Fibroblast of skin of left quadriceps (primary cell): ENCODE results near the gene CREG1.
"Not testable (repeated sequence)": the region's sequence is repeated elsewhere in the genome, so short reads cannot be mapped to it uniquely, and the experiment has no call there.

Experiments used
- DNase-seq, 2 experiments: peaks; one replicate each; pipeline ENCODE4 v3.0.0-alpha.2; 2013; ENCODE audit warnings: low read depth in 2 of 2

Gene CREG1

DNA sequence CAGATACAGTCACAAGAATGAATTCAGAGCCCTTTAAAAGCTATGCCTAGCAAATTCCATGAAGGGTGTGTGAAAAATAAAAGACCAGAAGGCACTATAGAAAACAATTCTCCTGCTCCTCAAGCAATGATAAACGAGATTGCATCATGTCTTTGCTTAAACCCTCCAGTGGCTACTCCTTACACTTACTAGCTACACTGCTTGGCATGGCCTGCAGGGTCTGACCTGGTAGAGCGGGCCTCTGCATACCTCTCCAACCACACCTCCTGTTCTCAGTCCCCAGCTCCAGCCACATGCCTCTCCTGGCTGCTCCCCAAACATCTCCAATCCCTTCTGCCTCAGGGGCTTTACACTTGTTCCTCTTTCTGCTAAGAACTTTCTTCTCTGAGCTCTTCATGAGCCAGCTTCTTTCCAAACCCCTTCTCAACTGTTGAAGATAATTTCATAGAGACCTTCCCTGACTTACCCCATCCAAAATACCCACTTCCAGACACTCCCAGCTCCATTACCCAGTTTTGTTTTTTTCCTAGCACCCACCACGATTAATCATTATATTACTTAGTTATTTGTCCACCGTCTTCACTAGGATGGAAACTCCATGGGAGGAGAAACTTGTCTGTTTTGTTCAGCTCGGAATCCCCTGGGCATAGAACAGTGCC is 11.2 kb upstream of the CREG1 start:
- no peak for DNase-seq

- DNase-seq = no peak
These were observed 10.2 kb upstream of the CREG1 start for GRCh38 chr1:167563579-167564246.

GRCh38 chr1:167562702-167563101 is 9.1 kb upstream of the CREG1 start:
- DNase-seq = peak in 1 of 2 experiments; percentile 6

DNA sequence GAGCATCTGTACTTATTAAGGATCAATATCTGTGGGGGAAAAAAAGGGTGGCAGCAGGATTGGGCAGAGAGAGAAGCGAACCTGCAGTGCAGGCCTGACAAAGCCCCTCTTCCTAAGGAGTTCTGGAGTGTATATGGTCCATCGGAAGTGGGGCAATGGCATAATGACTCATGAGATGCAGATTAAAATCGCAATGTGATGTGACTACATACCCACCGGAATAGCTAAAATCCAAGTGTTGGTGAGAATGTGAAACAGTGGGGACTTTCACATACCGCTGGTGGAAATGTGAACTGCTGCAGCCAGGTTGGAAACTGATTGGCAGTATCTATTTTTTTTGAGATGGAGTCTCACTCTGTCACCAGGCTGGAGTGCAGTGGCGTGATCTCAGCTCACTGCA is 8.2 kb upstream of the CREG1 start:
- no peak for DNase-seq

DNA sequence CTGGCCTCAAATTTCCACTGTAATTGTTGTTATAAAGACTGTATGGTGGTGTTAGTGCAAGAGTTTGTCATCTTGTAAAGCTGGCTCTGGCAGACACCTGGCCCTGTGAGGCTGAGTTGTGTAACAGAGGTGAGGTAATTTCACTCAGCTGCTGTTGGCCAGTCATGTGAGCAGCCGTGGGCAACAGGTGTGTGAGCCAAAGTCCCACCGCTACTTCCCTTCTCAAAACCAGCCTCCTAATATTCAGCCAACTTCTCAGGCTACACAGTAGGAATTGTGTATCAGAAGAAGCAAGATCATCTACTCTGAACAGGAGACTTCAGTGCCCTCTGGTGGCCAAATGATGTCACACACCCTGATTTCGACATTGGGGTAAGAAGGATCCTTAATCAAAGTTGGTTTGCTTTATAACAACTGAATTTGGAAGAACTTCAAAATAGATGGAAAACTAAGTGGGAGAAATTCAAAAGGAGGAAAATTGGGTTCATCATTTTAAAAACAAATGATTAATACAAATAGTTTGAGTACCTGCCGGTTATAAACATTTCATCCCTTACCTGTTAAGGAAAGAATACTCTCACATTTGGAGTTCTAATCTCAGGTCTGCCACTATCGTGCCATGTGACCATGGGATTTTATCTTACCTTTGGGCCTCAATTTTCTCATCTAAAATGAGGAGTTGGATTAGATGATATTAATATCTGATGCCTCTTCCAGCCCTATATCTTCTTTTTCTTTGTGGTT is 2.6 kb upstream of the CREG1 start:
- DNase-seq = no peak

GRCh38 chr1:167555072-167555471 is 1.5 kb upstream of the CREG1 start:
- not testable (repeated sequence) for DNase-seq

- no peak for DNase-seq
These were observed 642 bp upstream of the CREG1 start for GRCh38 chr1:167554028-167554779.

GRCh38 chr1:167551362-167551761 is 2.2 kb downstream of the CREG1 start:
- DNase-seq = no peak

GRCh38 chr1:167548059-167548932 is 5.3 kb downstream of the CREG1 start:
- DNase-seq = no peak

DNA sequence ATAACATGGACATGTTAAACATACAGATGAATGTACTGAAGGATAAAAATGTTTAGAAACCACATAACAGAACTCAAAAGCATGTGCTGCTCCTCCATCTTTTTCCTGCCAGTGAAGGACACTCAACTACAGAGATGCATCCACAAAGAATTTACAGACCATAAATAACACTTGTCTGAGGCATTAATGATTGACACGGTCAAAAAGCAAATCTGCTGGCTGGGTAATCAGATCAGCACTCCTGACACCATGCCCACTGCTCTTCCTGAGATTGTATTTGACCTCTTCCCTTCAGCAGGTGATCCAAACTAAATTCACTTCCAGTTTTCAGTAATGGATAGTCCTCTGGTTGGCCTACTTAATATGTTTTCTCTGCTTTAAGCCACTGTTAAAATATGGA is 6.6 kb downstream of the CREG1 start:
- DNase-seq = no peak

DNA sequence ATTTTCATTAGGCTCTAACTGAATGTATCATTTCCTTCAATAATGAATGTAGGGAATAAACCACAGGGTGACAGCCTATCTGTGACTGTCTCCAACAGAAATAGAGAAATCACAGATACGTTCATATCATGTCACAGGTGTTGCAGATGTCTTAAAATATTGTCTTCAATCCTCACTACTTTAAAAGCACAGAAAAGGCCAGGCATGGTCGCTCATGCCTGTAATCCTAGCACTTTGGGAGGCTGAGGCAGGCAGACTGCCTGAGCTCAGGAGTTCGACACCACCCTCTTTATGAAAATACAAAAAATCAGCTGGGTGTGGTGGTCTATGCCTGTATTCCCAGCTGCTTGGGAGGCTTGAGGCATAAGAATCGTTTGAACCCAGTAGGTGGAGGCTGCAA is 8.2 kb downstream of the CREG1 start:
- DNase-seq = no peak

DNA sequence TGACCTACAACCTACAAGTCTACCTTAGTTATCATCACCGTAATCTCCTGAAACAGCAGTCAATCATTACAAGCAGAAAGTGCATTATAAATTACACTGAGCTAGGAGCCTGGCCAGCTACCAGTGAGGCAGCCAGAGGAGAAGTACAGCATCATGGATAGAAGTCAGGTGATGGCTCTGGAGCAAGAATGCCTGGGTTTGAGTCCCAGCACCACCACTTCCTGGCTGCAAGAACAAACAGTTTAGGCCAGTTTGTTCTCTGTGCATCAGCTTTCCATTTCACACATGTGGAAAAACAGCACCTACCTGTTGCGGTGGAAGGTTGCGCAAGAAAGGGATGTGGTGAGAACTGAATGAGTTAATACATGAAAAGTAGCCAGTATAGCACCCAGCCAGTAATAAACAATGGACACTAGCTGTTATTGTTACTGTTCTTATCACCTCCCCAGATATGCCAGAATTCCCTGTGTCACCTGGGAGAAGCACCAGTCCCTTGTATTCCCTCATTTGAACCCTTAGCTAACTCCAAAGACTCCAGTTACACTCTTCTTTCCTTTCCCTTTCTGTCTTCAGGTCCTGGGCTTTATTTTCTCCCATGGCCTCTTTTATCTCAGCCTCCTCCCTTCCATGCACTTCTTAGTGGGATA is 9.0 kb downstream of the CREG1 start:
- no peak for DNase-seq

DNA sequence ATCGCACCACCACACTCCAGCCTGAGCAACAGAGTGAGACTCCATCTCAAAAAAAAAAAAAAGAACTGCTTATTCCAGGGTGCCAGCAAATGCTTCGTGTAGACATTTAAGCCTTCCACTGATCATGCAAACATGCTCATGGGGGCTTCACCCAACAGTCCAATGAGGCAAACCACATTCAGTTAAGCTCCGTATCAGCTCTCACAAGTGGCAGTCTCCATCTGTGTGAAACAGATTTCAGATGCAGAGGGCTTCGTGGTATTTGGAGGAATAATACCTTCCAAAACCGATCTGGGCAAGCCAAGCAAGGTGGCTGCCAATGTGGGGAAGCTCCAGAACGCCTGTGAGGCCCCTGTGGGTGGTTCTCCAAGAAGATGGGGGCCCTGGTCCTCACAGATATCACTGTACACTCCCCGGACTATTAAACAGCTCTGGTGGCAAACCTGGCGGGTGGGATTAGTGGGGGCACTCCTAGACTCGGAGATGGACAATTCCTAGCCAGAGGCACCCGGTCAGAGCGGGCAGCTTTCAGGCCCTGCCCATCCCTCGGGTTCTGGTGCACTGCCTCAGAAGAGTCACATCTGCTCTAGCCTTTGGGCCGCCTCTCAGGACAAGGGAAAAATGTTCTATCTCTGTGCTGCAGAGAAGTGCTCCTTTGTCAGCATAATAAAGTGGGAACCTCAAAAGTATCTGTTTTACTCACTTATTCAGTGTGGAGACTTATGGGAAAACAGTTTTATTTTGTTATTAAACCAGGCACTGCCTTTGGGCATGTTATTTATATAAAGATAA is 10.2 kb downstream of the CREG1 start:
- DNase-seq = no peak

DNA sequence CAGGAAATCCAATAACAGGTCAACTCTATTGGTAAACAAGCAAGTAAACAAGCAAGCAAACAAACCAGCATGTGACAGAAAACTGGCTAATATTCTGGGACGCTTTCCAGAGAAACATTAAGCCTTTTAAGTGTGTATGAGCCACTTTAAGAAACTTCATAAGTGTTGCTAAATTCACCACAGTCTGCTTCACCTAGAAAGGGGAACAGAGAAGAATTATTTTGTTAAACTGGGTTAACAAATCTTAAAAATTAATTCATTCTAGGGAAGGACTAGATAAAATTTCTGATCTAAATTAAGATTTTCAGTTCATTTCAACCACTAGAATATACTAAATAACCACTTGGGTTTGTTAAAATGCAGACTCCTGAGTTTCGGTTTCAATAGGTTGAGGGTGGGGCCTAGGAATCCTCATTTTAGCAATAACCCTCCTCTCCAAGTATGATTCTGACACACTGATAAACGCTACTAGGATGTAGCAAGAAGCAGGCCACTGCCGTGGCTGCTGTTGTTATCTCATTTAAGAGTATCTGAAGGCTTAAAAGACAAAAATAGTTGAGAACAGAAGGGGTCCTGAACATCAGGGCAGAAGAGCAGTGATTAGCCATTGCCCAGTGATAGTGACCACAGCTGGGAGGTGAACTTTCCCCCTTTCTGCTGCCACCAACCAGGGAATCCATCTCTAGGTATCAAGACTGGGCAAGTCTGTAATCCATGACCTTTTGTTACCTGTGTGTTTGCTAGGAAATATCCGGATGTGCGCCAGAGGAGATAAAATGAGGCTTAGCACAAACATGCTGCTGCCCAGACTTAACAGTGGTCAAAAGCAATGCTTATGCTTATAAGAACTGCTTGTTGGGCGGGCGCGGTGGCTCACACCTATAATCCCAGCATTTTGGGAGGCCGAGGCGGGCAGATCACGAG is 11.2 kb downstream of the CREG1 start:
- DNase-seq = no peak

GRCh38 chr1:167541610-167542009 is 12.0 kb downstream of the CREG1 start:
- no peak for DNase-seq

- DNase-seq = no peak
These were observed 12.6 kb downstream of the CREG1 start for GRCh38 chr1:167541003-167541402.

GRCh38 chr1:167538657-167539056 is 14.9 kb downstream of the CREG1 start:
- DNase-seq = no peak

GRCh38 chr1:167533851-167534300 is 19.7 kb downstream of the CREG1 start:
- no peak for DNase-seq
